Fibroblast of pulmonary artery (primary cell): Measurements from ENCODE around the gene VPS37C.

Source experiments
- DNase-seq: peaks from one replicate; pipeline ENCODE4 v3.0.0-alpha.2; 2010; ENCODE audit warnings: low read depth
- H3K4me3 ChIP-seq: replicated peaks from 2 replicates; pipeline ENCODE4 v1.5.1; 2011; ENCODE audit warnings: low read depth, mild to moderate bottlenecking, control low read depth, low read length, moderate library complexity
- CTCF ChIP-seq: IDR thresholded peaks from 2 replicates; pipeline ENCODE4 v1.5.1; 2011; ENCODE audit warnings: mild to moderate bottlenecking, control low read depth, low read length, inconsistent platforms; ENCODE audit errors: missing control alignments

VPS37C gene

GRCh38 chr11:61123775-61124571, 37.3 kb downstream of the VPS37C start:
- DNase-seq: no peak
- no peak overlapping the region for H3K4me3 ChIP-seq
- no peak for TF ChIP-seq CTCF

GRCh38 chr11:61122761-61123160, 38.5 kb downstream of the VPS37C start:
- DNase-seq: no peak
- TF ChIP-seq CTCF: no peak
- H3K4me3 ChIP-seq: no peak overlapping the region

GRCh38 chr11:61121917-61122316, 39.3 kb downstream of the VPS37C start:
- no peak for DNase-seq
- no peak for TF ChIP-seq CTCF
- H3K4me3 ChIP-seq: no peak overlapping the region

GRCh38 chr11:61121192-61121831, 39.9 kb downstream of the VPS37C start:
- DNase-seq: peak; percentile 37
- no peak overlapping the region for H3K4me3 ChIP-seq
- TF ChIP-seq CTCF: no peak

- no peak overlapping the region for H3K4me3 ChIP-seq
- TF ChIP-seq CTCF: no peak
- DNase-seq: peak; percentile 38
Measured at GRCh38 chr11:61120706-61121191, 40.5 kb downstream of the VPS37C start.

- H3K4me3 ChIP-seq: no peak overlapping the region
- no peak for TF ChIP-seq CTCF
- DNase-seq: no peak
Measured at GRCh38 chr11:61120099-61120705, 41.0 kb downstream of the VPS37C start.
